Muscle layer of duodenum (tissue), 2 donors: ENCODE data around the gene WAPL.
A peak's percentile ranks its signal among the peaks of the same experiment; 100 is the strongest.
"Not testable (repeated sequence)": the region's sequence is repeated elsewhere in the genome, so short reads cannot be mapped to it uniquely, and the experiment has no call there.

Experiments
- H3K27ac ChIP-seq: one replicate; pipeline ENCODE4 v1.7.0; 2013; ENCODE audit warnings: mild to moderate bottlenecking, low read length
- H3K27me3 ChIP-seq: one replicate; pipeline ENCODE4 v1.7.0; 2013; ENCODE audit warnings: low read depth, mild to moderate bottlenecking, control low read depth, low read length
- H3K36me3 ChIP-seq, 2 donors: one replicate each; pipeline ENCODE4 v1.7.0; 2013; ENCODE audit warnings: low read length in 2 of 2, control low read depth in 1 of 2, mild to moderate bottlenecking in 1 of 2; ENCODE audit not compliant: insufficient read depth in 2 of 2, control insufficient read depth in 1 of 2
- H3K4me1 ChIP-seq, 2 donors: one replicate each; pipeline ENCODE4 v1.7.0; 2013; ENCODE audit warnings: low read length in 2 of 2, mild to moderate bottlenecking in 2 of 2, control low read depth in 1 of 2, moderate library complexity in 1 of 2; ENCODE audit not compliant: insufficient read depth in 2 of 2, control insufficient read depth in 1 of 2
- H3K4me3 ChIP-seq, 2 donors: one replicate each; pipeline ENCODE4 v1.7.0; 2013; ENCODE audit warnings: low read length in 2 of 2, low read depth in 1 of 2, mild to moderate bottlenecking in 1 of 2
- H3K9me3 ChIP-seq, 2 donors: one replicate each; pipeline ENCODE4 v1.7.0; 2013; ENCODE audit warnings: low read length in 2 of 2, control low read depth in 1 of 2, mild to moderate bottlenecking in 1 of 2; ENCODE audit not compliant: control insufficient read depth in 1 of 2
- donor health status: healthy.

WAPL gene

GRCh38 chr10:86545101-86545500 lies 23.5 kb upstream of the WAPL start:
- no peaks in the 10 kb centered on the region for H3K27me3 ChIP-seq
- no peak overlapping the region for H3K4me3 ChIP-seq
- no peak overlapping the region for H3K27ac ChIP-seq
- H3K36me3 ChIP-seq = no peaks in the 10 kb centered on the region
- no peaks in the 10 kb centered on the region for H3K4me1 ChIP-seq
- peaks cover 0 to 6% of the 10 kb centered on the region in 2 donors for H3K9me3 ChIP-seq

- Histone ChIP-seq H3K9me3 (no peaks in the 10 kb centered on the region), H3K36me3 (no peaks in the 10 kb centered on the region), H3K4me3 (no peak overlapping the region), H3K4me1 (peaks cover 0 to 3% of the 10 kb centered on the region in 2 donors), H3K27ac (no peak overlapping the region), H3K27me3 (no peaks in the 10 kb centered on the region)
These were observed 18.4 kb upstream of the WAPL start for GRCh38 chr10:86540016-86540415.

- peaks cover 0 to 8% of the 10 kb centered on the region in 2 donors for H3K4me1 ChIP-seq
- no peaks in the 10 kb centered on the region for H3K36me3 ChIP-seq
- H3K27me3 ChIP-seq = no peaks in the 10 kb centered on the region
- H3K4me3 ChIP-seq = no peak overlapping the region
- H3K27ac ChIP-seq = no peak overlapping the region
- no peaks in the 10 kb centered on the region for H3K9me3 ChIP-seq
These were observed 17.0 kb upstream of the WAPL start for GRCh38 chr10:86538547-86538946.

- not testable (repeated sequence) for H3K36me3 ChIP-seq, H3K4me1 ChIP-seq, H3K9me3 ChIP-seq, H3K27ac ChIP-seq, H3K27me3 ChIP-seq, H3K4me3 ChIP-seq
These were observed 16.4 kb upstream of the WAPL start for GRCh38 chr10:86538040-86538439.

- Histone ChIP-seq H3K27me3 (no peaks in the 10 kb centered on the region), H3K36me3 (no peaks in the 10 kb centered on the region), H3K9me3 (no peaks in the 10 kb centered on the region), H3K4me3 (no peak overlapping the region), H3K27ac (no peak overlapping the region), H3K4me1 (peaks cover 0 to 8% of the 10 kb centered on the region in 2 donors)
These were observed 14.8 kb upstream of the WAPL start for GRCh38 chr10:86536294-86536861.

GRCh38 chr10:86535132-86535882 lies 13.7 kb upstream of the WAPL start:
- Histone ChIP-seq H3K36me3 (no peaks in the 10 kb centered on the region), H3K27ac (peak overlapping the region; percentile 16), H3K27me3 (no peaks in the 10 kb centered on the region), H3K4me1 (peaks cover 0 to 8% of the 10 kb centered on the region in 2 donors), H3K9me3 (no peaks in the 10 kb centered on the region), H3K4me3 (peak overlapping the region; percentile 63 to 69)

- Histone ChIP-seq H3K4me1 (peaks cover 0 to 8% of the 10 kb centered on the region in 2 donors), H3K4me3 (no peak overlapping the region), H3K27ac (no peak overlapping the region), H3K36me3 (no peaks in the 10 kb centered on the region), H3K9me3 (no peaks in the 10 kb centered on the region), H3K27me3 (no peaks in the 10 kb centered on the region)
These were observed 11.7 kb upstream of the WAPL start for GRCh38 chr10:86533328-86533727.

GRCh38 chr10:86528736-86529135 lies 7.1 kb upstream of the WAPL start:
- H3K9me3 ChIP-seq, H3K4me3 ChIP-seq, H3K4me1 ChIP-seq, H3K36me3 ChIP-seq, H3K27ac ChIP-seq, H3K27me3 ChIP-seq: not testable (repeated sequence)

GRCh38 chr10:86526606-86527005 lies 5.0 kb upstream of the WAPL start:
- no peak overlapping the region for H3K4me3 ChIP-seq
- peaks cover 9 to 12% of the 10 kb centered on the region in 2 donors for H3K4me1 ChIP-seq
- no peaks in the 10 kb centered on the region for H3K27me3 ChIP-seq
- H3K36me3 ChIP-seq = no peaks in the 10 kb centered on the region
- no peak overlapping the region for H3K27ac ChIP-seq
- no peaks in the 10 kb centered on the region for H3K9me3 ChIP-seq

- not testable (repeated sequence) for H3K27ac ChIP-seq, H3K9me3 ChIP-seq, H3K4me3 ChIP-seq, H3K27me3 ChIP-seq, H3K36me3 ChIP-seq
- H3K4me1 ChIP-seq = peaks cover 9 to 12% of the 10 kb centered on the region in 2 donors
These were observed 4.1 kb upstream of the WAPL start for GRCh38 chr10:86525713-86526112.

GRCh38 chr10:86524225-86524962 lies 2.8 kb upstream of the WAPL start:
- H3K4me1 ChIP-seq = peaks cover 9 to 21% of the 10 kb centered on the region in 2 donors
- no peaks in the 10 kb centered on the region for H3K36me3 ChIP-seq
- H3K27me3 ChIP-seq = no peaks in the 10 kb centered on the region
- no peak overlapping the region for H3K4me3 ChIP-seq
- no peaks in the 10 kb centered on the region for H3K9me3 ChIP-seq
- no peak overlapping the region for H3K27ac ChIP-seq
